Uterus (tissue), 4 donors: Measurements from ENCODE around the gene BANK1. TPM values are rescaled to one million over a fixed set of nuclear protein-coding genes. Genes with fewer than 3 reads are reported as not detected.

Experiments
- DNase-seq, 2 donors: peaks; one replicate each; pipeline ENCODE4 v3.0.0-alpha.2; 2019 to 2020
- H3K27ac ChIP-seq, 2 donors: fragments of 200-600 bp; sonication (generic); 1 replicate in 1 of 2; 2 replicates in 1 of 2; pipeline ENCODE4 v1.5.1; 2016 to 2018
- H3K27me3 ChIP-seq, 2 donors: fragments of 200-600 bp; sonication (generic); one replicate each; pipeline ENCODE4 v1.5.1; 2018 to 2019; ENCODE audit warnings: control low read depth in 1 of 2
- H3K36me3 ChIP-seq, 2 donors: fragments of 200-600 bp; sonication (generic); one replicate each; pipeline ENCODE4 v1.5.1; 2019; ENCODE audit warnings: control low read depth in 1 of 2
- H3K4me1 ChIP-seq, 2 donors: fragments of 200-600 bp; sonication (generic); one replicate each; pipeline ENCODE4 v1.5.1; 2018 to 2019; ENCODE audit warnings: control low read depth in 1 of 2
- H3K4me3 ChIP-seq, 2 donors: fragments of 200-600 bp; sonication (generic); 1 replicate in 1 of 2; 2 replicates in 1 of 2; pipeline ENCODE4 v1.5.1; 2018 to 2019; ENCODE audit warnings: mild to moderate bottlenecking in 1 of 2
- H3K9me3 ChIP-seq, 2 donors: fragments of 200-600 bp; sonication (generic); one replicate each; pipeline ENCODE4 v1.5.1; 2019; ENCODE audit warnings: control low read depth in 1 of 2
- POLR2A ChIP-seq, 2 donors: fragments of 450-650 bp; IDR thresholded peaks; one replicate each; pipeline ENCODE4 v1.6.1; 2016; ENCODE audit warnings: antibody characterized with exemption in 2 of 2, mild to moderate bottlenecking in 1 of 2, moderate library complexity in 1 of 2
- intact Hi-C: fragments of 100-400 bp; cut with DNase I; formaldehyde crosslinking; loops from one replicate; pipeline ENCODE4 v1.15.1; 2023; ENCODE audit warnings: low total_unique reads
- total RNA-seq, 4 donors: library from RNA; depleted of rRNA in 3 of 4; stranded (reverse); fragments of >200 nt in 3 of 4; gene quantifications; one replicate each; pipeline versions ENCODE4 v1.1.0 to v1.2.4, GENCODE V29; 2014 to 2023
- TF ChIP-seq, protein P1 (sequence below), 4 experiments: fragments of 200-600 bp in 2 of 4; fragments of 450-650 bp in 2 of 4; sonication (generic) in 2 of 4; IDR thresholded peaks; one replicate each; pipeline ENCODE4 v1.5.1; 2016 to 2019; ENCODE audit warnings: antibody characterized with exemption in 4 of 4, mild to moderate bottlenecking in 2 of 4, moderate library complexity in 1 of 4
- donor health status: DM: yes; HTN: yes; CAD: no.

The BANK1 gene
- total RNA-seq, 4 donors from 2014 or later, result 0.49 to 3.1 (median 0.59) TPM; not detected in 1

- DNase-seq, result no peak
- Histone ChIP-seq H3K4me1 (no peaks in the 10 kb centered on the region), H3K27ac (no peak overlapping the region), H3K4me3 (no peak overlapping the region), H3K9me3 (no peaks in the 10 kb centered on the region), H3K36me3 (no peaks in the 10 kb centered on the region), H3K27me3 (no peaks in the 10 kb centered on the region)
- TF ChIP-seq POLR2A (IDR thresholded peaks at IDR 0.05), result no peak
- TF ChIP-seq, protein P1, sequence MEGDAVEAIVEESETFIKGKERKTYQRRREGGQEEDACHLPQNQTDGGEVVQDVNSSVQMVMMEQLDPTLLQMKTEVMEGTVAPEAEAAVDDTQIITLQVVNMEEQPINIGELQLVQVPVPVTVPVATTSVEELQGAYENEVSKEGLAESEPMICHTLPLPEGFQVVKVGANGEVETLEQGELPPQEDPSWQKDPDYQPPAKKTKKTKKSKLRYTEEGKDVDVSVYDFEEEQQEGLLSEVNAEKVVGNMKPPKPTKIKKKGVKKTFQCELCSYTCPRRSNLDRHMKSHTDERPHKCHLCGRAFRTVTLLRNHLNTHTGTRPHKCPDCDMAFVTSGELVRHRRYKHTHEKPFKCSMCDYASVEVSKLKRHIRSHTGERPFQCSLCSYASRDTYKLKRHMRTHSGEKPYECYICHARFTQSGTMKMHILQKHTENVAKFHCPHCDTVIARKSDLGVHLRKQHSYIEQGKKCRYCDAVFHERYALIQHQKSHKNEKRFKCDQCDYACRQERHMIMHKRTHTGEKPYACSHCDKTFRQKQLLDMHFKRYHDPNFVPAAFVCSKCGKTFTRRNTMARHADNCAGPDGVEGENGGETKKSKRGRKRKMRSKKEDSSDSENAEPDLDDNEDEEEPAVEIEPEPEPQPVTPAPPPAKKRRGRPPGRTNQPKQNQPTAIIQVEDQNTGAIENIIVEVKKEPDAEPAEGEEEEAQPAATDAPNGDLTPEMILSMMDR (IDR thresholded peaks at IDR 0.05), result no peak
- intact Hi-C loops, result no loop called here
Observed at GRCh38 chr4:101824500-101824899, 34.0 kb downstream of the BANK1 start.

GRCh38 chr4:101825953-101826352 lies 35.4 kb downstream of the BANK1 start:
- intact Hi-C loops, result no loop called here

GRCh38 chr4:101831816-101832215 lies 41.3 kb downstream of the BANK1 start:
- no peak for TF ChIP-seq POLR2A (IDR thresholded peaks at IDR 0.05)
- TF ChIP-seq, protein P1 (IDR thresholded peaks at IDR 0.05), result no peak
- Histone ChIP-seq H3K36me3 (no peaks in the 10 kb centered on the region), H3K4me3 (no peak overlapping the region), H3K4me1 (no peaks in the 10 kb centered on the region), H3K27me3 (no peaks in the 10 kb centered on the region), H3K9me3 (no peaks in the 10 kb centered on the region), H3K27ac (no peak overlapping the region)
- intact Hi-C loops, result no loop called here
- DNase-seq, result no peak

More at GRCh38 chr4:101825953-101826352, 35.4 kb downstream of the BANK1 start:
- Histone ChIP-seq H3K27me3 (no peaks in the 10 kb centered on the region), H3K9me3 (no peaks in the 10 kb centered on the region), H3K27ac (no peak overlapping the region), H3K36me3 (no peaks in the 10 kb centered on the region), H3K4me1 (no peaks in the 10 kb centered on the region), H3K4me3 (no peak overlapping the region)
- no peak for DNase-seq
- TF ChIP-seq POLR2A (IDR thresholded peaks at IDR 0.05), result no peak
- TF ChIP-seq, protein P1 (IDR thresholded peaks at IDR 0.05), result no peak

- intact Hi-C loops, result no loop called here
- no peak for DNase-seq
- Histone ChIP-seq H3K27ac (no peak overlapping the region), H3K27me3 (no peaks in the 10 kb centered on the region), H3K4me1 (no peaks in the 10 kb centered on the region), H3K36me3 (no peaks in the 10 kb centered on the region), H3K4me3 (no peak overlapping the region), H3K9me3 (no peaks in the 10 kb centered on the region)
- TF ChIP-seq, protein P1 (IDR thresholded peaks at IDR 0.05), result no peak
- no peak for TF ChIP-seq POLR2A (IDR thresholded peaks at IDR 0.05)
Observed at GRCh38 chr4:101833480-101833879, 43.0 kb downstream of the BANK1 start.

GRCh38 chr4:101835121-101835904 lies 44.8 kb downstream of the BANK1 start:
- Histone ChIP-seq H3K27me3 (no peaks in the 10 kb centered on the region), H3K9me3 (no peaks in the 10 kb centered on the region), H3K27ac (no peak overlapping the region), H3K4me1 (no peaks in the 10 kb centered on the region), H3K36me3 (no peaks in the 10 kb centered on the region), H3K4me3 (no peak overlapping the region)
- DNase-seq, result no peak
- TF ChIP-seq POLR2A (IDR thresholded peaks at IDR 0.05), result no peak
- TF ChIP-seq, protein P1 (IDR thresholded peaks at IDR 0.05), result no peak
- intact Hi-C loops, result no loop called here
